GM13977 (cell line): Measurements from ENCODE around the gene ELL.
A peak's percentile ranks its signal among the peaks of the same experiment; 100 is the strongest.

Experiments used
- DNase-seq: peaks from one replicate; pipeline ENCODE4 v3.0.0; 2012; ENCODE audit warnings: low spot score
- in situ Hi-C: fragments of 300-500 bp; cut with MboI; formaldehyde crosslinking; loops from one replicate; pipeline ENCODE4 v1.12.0; 2022; ENCODE audit warnings: low sequenced_read_pairs, low pct_unique_long_range_greater_than_20kb, mixed read lengths, inconsistent platforms; ENCODE audit not compliant: unreplicated experiment
- TF ChIP-seq, protein P1 (sequence below): IDR thresholded peaks from 2 replicates; pipeline ENCODE4 v1.5.1; 2012; ENCODE audit warnings: mild to moderate bottlenecking, control low read depth; ENCODE audit not compliant: insufficient read depth; ENCODE audit errors: extremely low read depth, missing control alignments

The ELL gene

DNA sequence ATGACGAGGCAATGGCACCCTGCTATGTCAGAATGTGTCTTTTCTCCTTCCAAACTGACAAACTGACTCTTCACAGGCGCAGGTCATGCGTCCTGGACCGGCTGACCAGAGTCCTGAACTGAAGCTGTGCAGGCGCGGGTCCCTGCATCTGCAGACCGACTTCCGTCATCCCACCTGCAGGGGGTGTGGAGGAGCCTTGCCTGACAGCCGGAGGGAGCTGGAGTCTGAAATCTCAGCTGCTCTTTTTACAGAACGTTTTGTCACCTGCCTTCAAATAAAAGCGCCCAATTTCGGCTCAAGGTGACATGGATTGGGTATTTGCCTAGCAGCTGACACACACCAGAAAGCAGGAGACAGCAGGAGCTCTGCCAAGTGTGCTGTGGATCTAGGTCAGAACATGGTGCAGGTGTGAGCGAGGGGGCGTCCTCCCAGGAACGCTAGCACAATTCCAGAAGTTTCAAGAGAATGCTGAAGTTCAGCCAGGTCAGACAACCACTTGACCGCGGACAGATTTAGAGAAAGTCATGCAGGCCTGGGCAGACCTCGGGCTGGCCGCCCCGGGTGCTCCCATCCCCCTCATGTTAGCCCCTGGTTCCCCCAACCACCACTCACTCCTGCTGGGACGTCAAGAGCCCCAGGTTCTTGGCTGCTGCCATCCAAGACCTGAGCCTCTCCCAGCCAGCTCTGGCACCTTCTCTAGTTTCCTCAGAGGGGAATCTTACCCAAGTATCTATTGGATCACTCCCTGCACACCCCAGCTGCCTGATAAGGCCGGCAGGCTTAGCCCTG is 32.8 kb downstream of the ELL start:
- TF ChIP-seq, protein P1, sequence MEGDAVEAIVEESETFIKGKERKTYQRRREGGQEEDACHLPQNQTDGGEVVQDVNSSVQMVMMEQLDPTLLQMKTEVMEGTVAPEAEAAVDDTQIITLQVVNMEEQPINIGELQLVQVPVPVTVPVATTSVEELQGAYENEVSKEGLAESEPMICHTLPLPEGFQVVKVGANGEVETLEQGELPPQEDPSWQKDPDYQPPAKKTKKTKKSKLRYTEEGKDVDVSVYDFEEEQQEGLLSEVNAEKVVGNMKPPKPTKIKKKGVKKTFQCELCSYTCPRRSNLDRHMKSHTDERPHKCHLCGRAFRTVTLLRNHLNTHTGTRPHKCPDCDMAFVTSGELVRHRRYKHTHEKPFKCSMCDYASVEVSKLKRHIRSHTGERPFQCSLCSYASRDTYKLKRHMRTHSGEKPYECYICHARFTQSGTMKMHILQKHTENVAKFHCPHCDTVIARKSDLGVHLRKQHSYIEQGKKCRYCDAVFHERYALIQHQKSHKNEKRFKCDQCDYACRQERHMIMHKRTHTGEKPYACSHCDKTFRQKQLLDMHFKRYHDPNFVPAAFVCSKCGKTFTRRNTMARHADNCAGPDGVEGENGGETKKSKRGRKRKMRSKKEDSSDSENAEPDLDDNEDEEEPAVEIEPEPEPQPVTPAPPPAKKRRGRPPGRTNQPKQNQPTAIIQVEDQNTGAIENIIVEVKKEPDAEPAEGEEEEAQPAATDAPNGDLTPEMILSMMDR = peak; percentile 3
- DNase-seq = no peak
- in situ Hi-C loops = no loop called here

DNA sequence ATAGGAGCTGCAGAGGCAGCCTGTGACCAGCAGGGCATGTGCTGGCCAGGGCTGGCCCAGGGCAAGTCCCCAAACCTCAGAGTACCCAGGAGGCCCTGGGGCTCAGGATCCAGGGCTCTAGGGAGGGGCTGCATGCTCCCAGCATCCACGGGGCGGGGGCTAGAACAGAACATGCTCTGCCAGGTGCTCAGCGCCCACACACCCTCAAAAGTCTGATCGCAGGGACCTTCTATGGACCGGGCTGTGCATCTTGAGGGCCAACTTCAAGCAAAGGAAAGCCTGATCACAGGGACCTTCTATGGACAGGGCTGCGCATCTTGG is 33.5 kb downstream of the ELL start:
- DNase-seq = no peak
- TF ChIP-seq, protein P1 = no peak
- in situ Hi-C loops = no loop called here

DNA sequence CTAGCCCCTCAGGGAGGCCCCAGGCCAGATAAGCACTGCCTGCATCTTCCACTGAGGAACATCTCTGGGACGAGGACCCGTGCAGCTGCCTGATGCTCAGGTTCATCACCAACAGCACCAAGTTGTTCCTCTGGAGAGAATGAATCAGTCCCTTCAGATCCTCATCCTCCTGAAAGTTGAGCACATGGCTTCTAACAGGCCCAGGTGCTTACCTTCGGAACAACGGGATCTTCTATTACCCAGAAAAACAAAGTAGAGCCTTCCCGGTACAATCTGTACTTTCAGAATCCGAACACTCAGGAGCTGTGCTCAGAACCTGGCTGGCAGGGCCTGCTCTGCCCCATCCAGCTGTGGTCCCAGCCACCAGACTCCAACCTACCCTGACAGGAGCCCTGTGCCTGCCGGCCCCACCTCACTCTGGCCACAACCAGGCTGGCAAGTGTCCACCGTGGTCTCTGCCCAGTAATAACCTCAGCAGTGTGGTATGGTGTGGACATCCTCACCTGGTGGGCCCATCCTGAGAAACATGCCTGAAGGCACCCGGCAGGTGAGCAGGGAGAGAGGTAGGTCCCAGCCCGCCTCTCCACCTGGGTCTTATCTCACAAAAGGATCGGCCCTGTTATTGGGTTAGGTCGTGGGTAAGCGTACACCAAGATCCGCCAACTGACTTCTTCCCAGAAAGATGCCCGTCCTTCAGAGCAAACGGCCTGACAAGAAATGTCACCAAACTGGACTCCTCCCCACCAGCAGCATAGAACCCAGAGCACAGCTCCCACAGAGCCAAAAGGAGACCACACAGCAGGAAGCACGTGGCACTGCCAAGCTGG is 34.1 kb downstream of the ELL start:
- in situ Hi-C loops = no loop called here
- TF ChIP-seq, protein P1 = no peak
- no peak for DNase-seq

DNA sequence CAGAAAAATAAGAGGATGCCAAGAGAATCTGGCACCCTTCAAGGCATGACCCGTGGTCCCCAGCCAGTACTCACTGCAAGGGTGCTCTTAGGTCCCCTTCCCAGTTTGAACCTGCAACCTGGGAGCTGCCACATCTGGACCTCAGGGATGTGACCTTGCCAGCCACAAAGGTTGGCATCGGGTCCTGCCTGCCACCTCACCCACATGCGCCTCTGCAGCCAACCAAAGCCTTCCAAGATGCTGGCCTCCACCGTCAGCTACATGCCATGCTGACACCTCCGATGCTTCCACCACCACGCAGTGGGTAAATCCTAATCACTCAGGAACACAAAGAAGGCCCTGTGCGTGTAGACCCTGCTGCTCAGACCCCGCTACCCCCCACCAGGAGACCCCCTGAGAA is 35.1 kb downstream of the ELL start:
- in situ Hi-C loops = no loop called here
- TF ChIP-seq, protein P1 = no peak
- DNase-seq = no peak

- no peak for DNase-seq
- in situ Hi-C loops = no loop called here
- TF ChIP-seq, protein P1 = no peak
Measured at GRCh38 chr19:18484992-18485391, 36.9 kb downstream of the ELL start.

DNA sequence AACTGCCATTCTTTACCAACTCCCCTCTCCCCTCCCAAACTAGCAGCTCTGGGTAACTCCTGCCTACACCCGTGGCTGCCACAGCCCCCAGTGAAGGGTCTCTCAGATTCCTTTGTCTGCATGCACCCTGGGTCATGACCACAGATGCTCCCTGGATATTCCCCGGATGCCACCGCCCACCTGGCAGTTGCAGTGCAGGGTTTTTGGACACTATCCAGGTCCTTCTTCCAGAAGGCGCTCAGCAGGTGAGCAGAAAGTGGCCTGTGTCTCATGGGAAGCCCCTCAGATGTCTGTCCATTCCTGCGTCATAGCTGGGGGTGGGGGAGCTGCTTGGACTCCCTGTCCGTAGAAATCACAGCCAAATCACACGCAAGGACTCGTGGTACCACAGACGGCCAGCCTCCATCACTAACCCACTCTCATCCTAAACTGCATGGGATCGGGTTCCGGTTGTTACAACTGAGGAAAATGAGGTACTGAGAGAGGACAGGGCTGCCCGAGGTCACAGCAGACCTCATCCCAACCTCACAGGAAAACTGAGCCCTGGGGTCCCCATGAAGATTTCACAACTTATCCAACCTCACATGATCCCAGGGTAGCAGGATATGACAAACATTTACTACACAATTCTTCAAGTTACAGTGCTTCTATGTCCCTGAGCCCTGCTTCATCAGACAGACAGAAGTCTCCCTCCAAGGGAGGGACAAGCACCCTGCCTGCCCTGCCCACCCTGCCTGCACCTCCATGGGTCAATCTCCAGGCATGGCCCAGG is 38.6 kb downstream of the ELL start:
- TF ChIP-seq, protein P1 = no peak
- no peak for DNase-seq
- in situ Hi-C loops = no loop called here
